Peyer's patch (tissue), 4 donors: ENCODE measurements around the gene PROSER1.

Source experiments
- CTCF ChIP-seq, 6 experiments: fragments of 450-650 bp in 4 of 6; fragments of 200-600 bp in 2 of 6; sonication (generic) in 1 of 6; IDR thresholded peaks; one replicate each; pipeline ENCODE4 v1.5.1; 2017 to 2019; ENCODE audit warnings: antibody characterized with exemption in 6 of 6, mild to moderate bottlenecking in 3 of 6, moderate library complexity in 1 of 6
- POLR2A ChIP-seq, 2 donors: fragments of 450-650 bp; IDR thresholded peaks; one replicate each; pipeline ENCODE4 v1.5.1; 2017; ENCODE audit warnings: antibody characterized with exemption in 2 of 2, mild to moderate bottlenecking in 2 of 2, moderate library complexity in 2 of 2

GRCh38 chr13:38960175-38960574 is 77.7 kb downstream of the PROSER1 start:
- TF ChIP-seq CTCF (IDR thresholded peaks at IDR 0.05) (no peak), POLR2A (IDR thresholded peaks at IDR 0.05) (no peak)
